Measurements from ENCODE around the gene POLD4.

Gene POLD4

GRCh38 chr11:67387518-67387917 lies 34.2 kb upstream of the POLD4 start:
- DNase-seq, result no peak

GRCh38 chr11:67387069-67387468 lies 33.7 kb upstream of the POLD4 start:
- DNase-seq, result no peak

DNA sequence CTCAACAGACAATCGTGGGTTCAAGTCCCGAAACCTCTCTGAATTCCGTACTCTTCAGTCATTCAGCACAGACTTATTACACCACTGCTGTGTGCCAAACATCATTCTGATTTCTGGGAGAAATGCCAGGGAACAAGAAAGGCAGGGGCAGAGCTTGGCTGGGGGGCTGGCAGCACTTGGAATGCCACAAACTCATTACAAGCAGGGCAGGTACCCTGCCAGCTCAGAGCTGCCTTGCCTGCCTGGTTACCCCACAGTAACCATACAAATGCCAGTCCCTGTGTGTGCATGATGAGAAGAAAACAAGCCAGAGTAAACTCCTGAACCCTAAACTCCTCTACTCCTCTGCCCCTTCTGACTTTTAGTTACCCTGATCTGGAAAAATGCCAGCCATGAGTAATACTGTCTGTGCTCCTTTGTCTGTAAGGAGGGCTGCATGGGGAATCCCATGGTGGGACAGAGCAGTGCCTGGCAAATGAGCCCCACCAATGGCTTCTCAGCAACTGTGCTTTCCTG lies 31.6 kb upstream of the POLD4 start:
- no peak for DNase-seq

GRCh38 chr11:67382276-67383136 lies 29.2 kb upstream of the POLD4 start:
- DNase-seq, result peak; percentile 22 to 26

GRCh38 chr11:67381244-67381972 lies 28.1 kb upstream of the POLD4 start:
- no peak for DNase-seq

GRCh38 chr11:67379061-67380058 lies 26.0 kb upstream of the POLD4 start:
- DNase-seq, result no peak

DNA sequence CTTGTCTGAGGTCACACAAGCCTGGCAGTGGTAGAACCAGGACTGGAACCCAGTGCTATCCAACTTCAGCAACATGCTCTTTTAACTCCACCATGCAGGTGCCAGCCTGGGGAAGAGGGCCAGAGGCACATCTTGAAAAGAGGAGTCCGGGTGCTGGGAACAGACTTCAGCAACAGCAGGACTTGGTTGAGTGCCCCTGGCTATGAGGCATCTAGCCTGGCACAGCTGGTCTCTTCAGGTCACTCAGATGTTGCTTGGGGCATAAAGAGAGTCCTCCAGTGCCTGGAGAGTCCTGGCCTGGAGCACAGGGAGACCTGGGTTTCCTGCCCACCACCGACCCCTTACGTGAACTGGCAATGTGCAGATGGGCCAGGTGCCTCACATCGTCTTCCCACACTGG lies 25.2 kb upstream of the POLD4 start:
- DNase-seq, result no peak

- no peak for DNase-seq
Measured at GRCh38 chr11:67376873-67377808, 23.8 kb upstream of the POLD4 start.

DNA sequence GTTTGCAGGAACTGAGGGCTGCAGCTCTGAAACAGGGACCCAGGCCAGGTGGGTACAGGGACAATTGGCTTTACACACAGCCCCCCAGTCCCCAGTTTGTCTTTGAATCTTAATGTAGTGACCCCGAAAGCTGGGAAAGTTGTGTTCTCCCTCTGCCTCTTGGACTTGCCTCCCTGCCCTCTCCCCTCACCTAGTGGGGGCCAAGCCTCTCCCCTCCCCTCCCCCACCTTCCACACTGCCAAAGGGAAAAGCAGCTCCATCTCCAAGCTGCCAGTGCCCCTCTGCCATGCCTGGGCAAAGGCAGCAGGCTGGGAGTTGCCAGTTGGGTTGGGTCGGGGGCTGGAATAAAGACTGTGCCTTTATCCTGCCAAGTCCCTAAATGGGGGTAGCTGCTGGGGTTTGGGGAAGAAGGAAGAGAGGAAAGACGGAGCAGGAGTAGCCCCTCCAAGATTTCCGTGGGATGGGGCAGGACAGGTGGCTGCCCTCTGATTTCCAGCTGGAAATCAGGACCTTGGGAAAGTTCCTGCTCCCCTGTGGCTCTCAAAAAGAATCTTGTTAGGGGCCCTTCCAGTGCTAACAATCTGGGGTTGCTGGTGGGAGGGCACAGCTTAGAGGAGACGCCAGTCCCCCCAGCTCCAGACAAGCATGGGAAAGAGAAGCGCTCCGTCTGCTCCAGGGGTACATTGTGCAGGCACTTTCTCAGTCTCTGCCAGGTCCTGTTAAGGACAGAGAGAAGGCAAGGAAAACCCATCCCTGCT lies 22.9 kb upstream of the POLD4 start:
- no peak for DNase-seq

DNA sequence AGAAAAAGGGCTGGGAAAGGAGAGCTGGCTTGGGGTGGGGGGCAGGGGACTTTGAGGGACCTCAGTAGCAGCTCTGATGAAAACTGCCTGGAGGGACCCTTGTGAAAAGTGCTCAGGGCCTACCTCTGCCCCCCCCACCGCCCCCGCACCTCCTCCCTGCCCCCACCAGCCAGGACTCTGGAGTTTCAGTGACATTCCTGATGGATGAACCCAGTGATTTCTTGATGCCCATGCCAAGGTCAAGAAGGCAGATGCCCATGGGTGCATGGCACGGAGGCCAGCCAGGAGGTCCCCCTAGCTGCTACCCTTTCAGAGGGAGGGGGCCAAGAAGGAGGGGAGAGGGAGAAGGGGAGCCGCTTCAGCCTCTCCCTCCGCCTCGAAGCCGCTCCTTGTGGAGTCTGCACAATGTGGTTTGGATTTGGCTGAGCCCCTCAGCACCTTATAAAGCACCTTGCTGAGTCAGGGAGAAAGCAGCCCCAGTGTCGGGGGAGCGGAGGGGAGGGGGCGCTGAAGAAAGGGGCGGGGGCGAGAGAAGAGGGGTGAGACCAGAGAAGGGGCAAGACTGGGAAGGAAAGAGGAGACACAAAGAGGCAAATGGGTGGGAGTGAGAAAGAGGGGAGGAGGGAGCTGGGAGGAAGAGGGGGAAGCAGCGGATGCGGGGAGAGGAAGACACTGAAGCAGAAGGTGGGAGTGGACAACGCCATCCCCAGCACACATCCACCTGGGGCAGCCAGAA lies 22.1 kb upstream of the POLD4 start:
- DNase-seq, result no peak

GRCh38 chr11:67374571-67375281 lies 21.4 kb upstream of the POLD4 start:
- DNase-seq, result no peak

DNA sequence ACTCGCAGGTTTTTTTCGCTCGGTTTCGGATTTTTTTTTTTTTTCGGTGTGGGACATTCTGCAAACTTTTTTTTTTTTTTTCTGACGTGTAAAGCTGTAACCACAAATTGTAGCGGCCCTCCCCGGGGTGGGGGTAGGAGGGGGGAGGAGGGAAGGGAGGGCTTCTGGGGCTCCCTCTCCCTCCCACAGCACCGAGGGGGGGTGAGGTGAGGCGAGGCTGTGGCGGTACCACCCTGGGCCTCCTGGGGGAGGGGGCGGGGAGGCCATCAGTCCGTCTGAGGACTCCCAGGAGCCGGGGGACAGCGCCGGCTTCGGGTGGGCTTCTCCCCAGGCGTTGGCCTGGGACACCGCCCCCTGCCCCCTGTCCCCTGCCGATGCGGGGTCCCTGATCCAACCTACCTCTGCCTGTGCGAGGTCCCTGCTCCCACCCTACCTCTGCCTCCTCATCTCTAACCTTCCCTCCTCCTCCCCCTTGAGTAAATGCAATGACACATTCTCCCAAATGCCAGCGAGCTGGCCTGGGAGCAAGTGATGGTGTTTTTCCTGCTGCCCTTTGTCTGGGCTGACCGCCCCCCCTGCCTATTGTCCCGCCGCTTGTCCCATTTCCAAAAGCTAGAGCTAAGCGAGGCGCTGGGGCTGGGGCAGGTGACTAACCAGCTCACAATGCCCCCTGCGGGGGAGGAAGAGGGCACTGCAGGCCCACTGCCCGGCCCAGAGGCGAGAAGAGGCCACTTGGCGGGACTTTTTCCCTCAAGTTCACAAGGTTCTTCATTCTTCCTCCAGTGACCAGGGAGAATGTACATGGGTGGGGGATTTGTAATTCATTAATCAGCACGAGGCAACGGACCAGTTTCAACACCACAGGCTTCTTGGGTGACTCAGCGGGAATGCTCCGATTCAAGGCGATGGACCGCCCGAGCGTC lies 20.6 kb upstream of the POLD4 start:
- no peak for DNase-seq

- no peak for DNase-seq
Measured at GRCh38 chr11:67372993-67373647, 19.8 kb upstream of the POLD4 start, which contains the start of gene CLCF1. Gene CLCF1 (minus strand): TSS chr11:67373598. CDS start chr11:67373539, 59 bp downstream.

- no peak for DNase-seq
Measured at GRCh38 chr11:67372321-67372992, 19.1 kb upstream of the POLD4 start.

DNA sequence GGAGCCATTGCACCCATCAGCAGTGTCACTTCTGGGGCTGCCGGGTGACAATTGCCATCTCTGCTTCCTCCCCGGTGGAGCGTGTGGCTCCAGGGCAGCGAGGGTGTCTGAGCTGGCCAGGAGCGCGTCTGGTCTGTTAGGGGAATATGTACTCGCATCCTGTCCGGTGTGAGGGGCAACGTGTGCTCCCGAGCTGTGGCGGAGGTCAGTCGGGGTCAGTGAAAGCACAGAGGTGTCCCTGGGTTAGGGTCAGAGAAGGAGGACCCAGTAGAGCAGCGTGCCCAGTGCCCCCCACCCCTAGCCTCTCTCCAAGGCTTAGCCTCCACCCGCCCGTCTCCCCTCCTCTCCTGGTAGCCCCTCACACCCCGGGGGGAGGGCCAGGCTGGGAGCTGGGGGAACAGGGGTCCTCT lies 18.6 kb upstream of the POLD4 start:
- no peak for DNase-seq

DNA sequence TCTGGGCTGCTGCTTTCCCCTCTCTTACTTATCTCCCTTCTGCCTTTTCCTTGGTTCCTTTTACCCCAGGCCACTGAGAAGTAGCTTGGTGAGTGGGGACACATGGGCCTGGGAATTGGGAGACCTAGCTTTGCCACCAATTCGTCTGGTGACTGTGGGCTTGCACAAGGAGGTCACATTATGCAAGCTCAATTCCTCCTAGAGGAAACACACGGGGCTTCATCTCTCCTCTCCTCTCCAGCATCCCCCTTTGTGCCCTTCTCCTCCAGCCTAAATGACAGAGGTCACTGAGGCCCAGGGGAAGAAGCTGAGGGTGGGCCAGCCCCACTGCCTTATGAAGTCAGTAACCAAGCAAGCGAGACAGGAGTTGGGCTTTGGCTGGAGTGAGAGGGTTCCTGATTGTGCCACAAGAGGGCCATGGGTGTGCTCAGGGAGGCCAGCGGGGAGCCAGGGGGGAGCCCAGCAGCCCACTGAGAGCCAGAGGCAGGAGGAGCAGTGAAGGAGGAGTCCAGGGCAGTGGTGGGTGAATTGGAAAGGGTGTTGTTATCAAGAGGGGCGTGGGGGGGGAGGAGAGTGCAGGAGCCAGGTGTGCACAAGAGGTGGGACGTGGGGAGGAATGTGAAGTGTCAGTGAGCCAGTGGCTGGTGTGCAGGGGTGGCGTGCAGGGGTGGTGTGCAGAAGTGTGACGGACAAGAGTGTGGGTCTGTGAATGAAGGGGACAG lies 18.0 kb upstream of the POLD4 start:
- no peak for DNase-seq
